NCI-H2107 treated with DMSO at 0.1 percent for 48 hours (cell line): Measurements from ENCODE around the gene PPP2R3B.

Experiments used
- DNase-seq: peaks from one replicate; lab custom pipeline; 2025; ENCODE audit not compliant: unreplicated experiment; lab: John Stamatoyannopoulos, UW

The PPP2R3B gene

GRCh38 chrX:370963-371745 lies 15.6 kb downstream of the PPP2R3B start:
- DNase-seq = no peak

DNA sequence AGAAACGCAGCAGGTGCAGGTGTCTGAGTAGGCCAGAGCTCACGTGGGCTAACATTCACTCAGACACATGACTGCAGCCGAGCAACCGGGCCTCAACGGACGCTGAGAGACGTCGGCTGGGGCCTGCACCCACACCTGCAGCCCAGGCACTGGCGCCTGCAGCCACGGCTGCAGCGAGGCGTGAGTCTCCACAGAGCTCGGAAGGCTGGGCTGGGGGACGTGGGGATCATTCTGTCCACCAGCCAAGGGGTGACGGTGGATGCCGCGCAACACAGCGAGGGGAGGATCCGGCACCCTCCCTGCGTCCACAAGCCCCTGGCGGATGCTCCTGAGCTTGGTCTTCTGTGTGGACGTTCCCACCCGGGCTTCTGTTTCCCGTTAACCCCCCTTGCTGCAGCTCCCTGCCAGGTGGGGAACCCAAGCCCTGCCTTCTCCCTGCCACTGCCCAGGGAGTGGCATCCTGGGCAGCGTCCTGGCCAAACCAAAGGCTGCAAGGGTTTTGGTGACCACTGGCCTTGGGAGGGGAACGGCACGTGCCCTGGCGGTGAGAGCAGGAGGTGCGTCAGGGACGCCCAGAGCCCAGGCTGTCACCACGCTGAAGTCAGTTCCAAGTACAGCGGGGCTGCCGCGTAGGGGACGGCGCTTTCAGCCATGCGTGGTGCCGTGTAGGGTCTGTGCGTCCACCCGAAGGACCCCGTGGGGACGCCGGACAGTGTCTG lies 16.3 kb downstream of the PPP2R3B start:
- no peak for DNase-seq

GRCh38 chrX:369563-370101 lies 17.1 kb downstream of the PPP2R3B start:
- no peak for DNase-seq

DNA sequence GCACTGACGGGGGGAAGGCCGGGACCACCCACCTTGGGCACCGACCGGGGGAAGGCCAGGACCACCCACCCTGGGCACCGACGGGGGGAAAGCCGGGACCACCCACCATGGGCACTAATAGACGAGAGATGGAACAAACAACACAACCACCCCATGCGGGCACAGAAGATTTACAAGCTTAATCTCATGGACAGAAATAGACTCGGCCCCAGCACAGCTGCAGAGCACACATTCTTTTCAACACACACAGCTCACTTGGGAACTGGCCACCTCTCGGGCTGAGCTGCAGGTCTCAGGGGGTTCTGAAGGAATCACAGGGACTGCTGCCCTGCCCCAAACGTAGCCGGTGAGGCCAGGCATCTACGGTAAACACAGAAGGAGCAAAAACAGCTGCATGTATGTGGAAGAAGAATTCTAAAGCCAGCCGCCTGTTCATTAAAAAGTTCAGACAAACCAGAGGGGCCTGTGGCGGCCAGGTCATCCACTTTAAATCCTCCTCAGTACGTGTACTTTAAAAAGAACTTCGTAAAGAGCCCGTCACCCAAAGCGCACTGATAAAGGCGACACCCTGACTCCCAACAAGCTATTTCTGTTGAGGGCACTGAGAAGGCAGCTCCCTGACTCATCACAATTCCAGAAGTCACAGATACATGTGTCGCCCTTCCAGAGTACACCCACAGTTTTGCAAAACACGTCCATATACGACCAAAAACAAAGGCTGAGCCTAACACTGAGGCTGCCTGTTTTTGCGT lies 17.7 kb downstream of the PPP2R3B start:
- DNase-seq = no peak

GRCh38 chrX:367866-368265 lies 18.8 kb downstream of the PPP2R3B start:
- no peak for DNase-seq

GRCh38 chrX:367349-367748 lies 19.4 kb downstream of the PPP2R3B start:
- no peak for DNase-seq

DNA sequence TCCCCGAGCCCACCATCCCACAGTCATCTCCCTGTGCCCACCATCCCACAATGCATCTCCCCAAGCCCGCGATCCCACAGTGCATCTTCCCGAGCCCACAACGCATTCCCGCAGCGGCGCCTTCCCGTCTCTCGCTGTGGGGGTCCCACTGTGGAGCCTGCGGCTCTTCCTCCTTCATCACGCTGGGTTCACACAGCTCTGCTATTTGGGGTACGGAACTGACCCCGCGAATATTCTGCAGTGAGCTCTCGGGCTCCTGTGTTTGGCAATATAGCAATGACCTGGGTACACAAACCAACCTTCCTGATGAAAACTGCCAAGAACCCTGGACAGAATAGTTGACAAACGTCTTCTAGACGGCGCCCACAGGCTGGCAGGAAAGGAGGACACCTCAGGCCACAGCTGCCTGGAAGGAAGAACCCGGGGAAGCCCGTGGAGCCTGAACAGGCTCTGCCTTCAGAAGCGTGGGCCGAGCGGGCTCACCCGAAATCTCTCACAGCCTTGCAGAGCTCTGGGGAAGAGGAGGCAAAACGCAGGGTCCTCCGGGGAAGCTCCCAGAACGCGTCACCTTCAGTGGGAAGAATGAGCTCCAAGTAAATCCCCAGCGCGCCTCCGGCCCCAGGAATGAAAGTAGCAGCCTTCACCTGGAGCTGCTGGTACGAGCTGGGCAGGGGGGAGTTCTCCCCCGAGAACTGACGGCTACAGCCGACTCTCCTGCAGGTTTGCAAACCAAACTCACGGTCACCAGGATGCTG lies 22.9 kb downstream of the PPP2R3B start:
- DNase-seq = no peak

- no peak for DNase-seq
Observed at GRCh38 chrX:362937-363620, 23.6 kb downstream of the PPP2R3B start.

DNA sequence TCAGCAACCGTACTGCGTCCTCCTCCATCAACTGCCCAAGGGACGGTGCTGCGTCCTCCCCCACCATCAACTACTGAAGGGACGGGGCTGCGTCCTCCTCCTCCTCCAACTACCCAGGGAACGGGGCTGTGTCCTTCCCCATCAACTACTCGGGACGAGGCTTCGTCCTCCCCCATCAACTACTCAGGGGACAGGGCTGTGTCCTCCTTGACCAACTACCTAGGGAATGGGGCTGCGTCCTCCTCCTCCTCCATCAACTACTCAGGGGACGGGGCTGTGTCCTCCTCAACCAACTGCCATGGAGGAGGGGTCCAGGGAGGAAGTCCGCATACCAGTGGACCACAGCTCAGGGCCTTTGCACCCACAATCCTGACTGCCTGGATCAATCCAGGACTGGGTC lies 24.4 kb downstream of the PPP2R3B start:
- DNase-seq = no peak

GRCh38 chrX:361231-362145 lies 25.2 kb downstream of the PPP2R3B start:
- DNase-seq = no peak

DNA sequence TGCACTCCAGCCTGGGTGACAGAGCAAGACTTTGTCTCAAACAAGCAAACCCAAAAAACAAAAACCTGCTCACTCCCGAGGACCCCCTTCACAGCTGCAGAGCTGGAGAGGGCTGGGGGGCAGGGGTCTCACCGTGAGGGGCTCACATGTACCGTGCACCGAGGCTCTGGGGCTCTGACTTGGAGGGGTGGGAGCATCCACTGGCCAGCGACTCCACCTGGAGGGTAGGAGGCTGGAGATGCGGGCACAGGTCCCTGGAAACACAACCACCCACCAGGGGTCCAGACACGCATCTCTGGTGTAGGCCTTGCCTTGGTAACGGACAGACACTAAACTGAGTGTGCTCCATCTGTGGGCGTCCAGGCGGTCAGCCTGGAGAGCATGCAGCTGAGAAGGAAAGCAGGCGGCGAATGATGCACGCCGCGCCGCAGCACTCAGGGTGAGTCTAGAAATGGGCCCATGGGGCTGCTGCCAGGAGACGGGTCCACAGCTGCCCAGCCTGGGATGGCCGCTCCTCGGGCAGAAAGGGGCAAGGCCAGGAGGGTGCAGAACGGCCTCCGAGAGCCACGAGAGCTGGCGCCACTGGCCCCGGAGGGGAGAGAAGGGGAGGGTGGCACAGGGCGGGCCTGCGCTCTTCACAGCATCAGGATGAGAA lies 26.1 kb downstream of the PPP2R3B start:
- DNase-seq = no peak

GRCh38 chrX:358651-359143 lies 28.0 kb downstream of the PPP2R3B start:
- DNase-seq = no peak

DNA sequence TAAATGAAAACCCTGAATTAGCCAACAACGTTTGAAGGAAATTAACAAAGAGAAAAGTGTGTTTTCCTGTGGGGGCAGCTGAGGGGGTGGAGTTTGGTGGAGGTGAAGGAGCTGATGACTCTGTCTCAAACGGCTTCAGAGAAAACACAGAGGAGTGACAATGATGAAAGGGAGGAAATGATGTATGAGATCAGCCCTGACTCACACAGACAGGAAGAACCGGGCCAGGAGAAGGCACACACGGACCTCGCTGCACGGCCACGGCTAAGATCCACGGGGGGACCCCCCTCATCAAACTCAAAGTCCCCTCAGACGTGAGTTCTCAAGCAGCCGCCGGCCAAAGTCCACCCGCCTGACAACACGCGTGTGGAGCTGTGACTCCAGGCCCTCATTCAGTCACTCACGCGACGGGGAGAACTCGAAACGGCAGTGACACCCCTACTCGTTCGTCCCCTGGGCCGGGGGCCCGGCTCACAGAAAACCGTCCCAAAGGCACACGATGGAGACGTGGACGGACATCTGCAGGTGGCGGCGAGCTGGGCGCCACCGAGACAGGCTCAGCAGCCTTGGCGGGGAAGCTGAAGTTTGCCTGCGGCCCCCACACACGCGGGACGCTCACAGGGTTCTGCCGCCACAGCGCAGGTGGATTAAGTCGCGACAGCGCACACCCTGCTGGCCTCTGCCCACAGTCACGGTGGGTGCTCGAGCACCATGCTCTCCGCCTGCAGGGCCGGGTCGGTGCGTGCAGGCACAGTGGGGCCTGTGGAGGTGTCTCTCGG lies 28.8 kb downstream of the PPP2R3B start:
- no peak for DNase-seq

GRCh38 chrX:357035-357692 lies 29.5 kb downstream of the PPP2R3B start:
- DNase-seq = no peak

DNA sequence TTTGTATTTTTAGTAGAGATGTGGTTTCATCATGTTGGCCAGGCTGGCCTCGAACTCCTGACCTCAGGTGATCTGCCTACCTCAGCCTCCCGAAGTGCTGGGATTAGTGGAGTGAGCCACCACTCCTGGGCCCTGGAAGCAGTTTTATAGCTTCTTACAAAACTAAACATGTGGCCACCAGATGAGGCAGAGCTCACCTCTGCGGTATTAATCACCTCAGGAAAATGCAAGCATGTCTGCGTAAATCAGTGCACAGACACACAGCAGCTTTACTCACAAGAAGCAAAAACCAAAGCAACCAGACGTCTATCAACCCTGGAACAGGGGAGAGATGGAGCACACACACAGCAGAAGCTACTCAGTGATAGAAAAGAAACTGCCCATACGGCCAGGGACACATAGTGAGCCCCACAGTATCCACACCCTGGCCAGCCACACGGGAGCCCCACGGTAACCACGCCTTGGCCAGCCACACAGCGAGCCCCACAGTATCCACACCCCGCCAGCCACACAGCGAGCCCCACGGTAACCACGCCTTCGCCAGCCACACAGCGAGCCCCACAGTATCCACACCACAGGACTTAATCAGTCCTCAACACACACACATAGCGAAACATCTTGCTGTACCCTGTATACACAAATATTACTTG lies 30.2 kb downstream of the PPP2R3B start:
- no peak for DNase-seq

GRCh38 chrX:355329-356050 lies 31.2 kb downstream of the PPP2R3B start:
- no peak for DNase-seq
